Liver (tissue), 9 donors: ENCODE results near the gene RBM28. TPM values are rescaled to one million over a fixed set of nuclear protein-coding genes. Genes with fewer than 3 reads are reported as not detected.

Experiments used
- DNase-seq: peaks from one replicate; pipeline ENCODE4 v3.0.0-alpha.2; 2017; ENCODE audit warnings: low spot score
- H3K27ac ChIP-seq, 2 donors: one replicate each; pipeline ENCODE4 v1.7.0; 2013; ENCODE audit warnings: inconsistent platforms in 2 of 2, low read length in 2 of 2, control low read depth in 1 of 2, low read depth in 1 of 2, mild to moderate bottlenecking in 1 of 2
- H3K27me3 ChIP-seq, 4 donors: one replicate each; pipeline versions ENCODE4 v1.6.1 to v1.7.0; 2013; ENCODE audit warnings: low read length in 3 of 4, inconsistent platforms in 1 of 4, mild to moderate bottlenecking in 1 of 4, moderate library complexity in 1 of 4; ENCODE audit not compliant: control insufficient read depth in 4 of 4, insufficient read depth in 4 of 4
- H3K36me3 ChIP-seq, 4 donors: one replicate each; pipeline versions ENCODE4 v1.6.1 to v1.7.0; 2013; ENCODE audit warnings: low read length in 3 of 4, mild to moderate bottlenecking in 3 of 4, low read depth in 1 of 4, moderate library complexity in 1 of 4; ENCODE audit not compliant: control insufficient read depth in 4 of 4, insufficient read depth in 3 of 4
- H3K4me1 ChIP-seq, 4 donors: one replicate each; pipeline versions ENCODE4 v1.6.1 to v1.7.0; 2013; ENCODE audit warnings: low read length in 3 of 4, mild to moderate bottlenecking in 3 of 4, moderate library complexity in 1 of 4; ENCODE audit not compliant: control insufficient read depth in 4 of 4, insufficient read depth in 4 of 4
- H3K4me3 ChIP-seq, 3 donors: one replicate each; pipeline versions ENCODE4 v1.6.1 to v1.7.0; 2013; ENCODE audit warnings: low read length in 3 of 3, control low read depth in 1 of 3, low read depth in 1 of 3, mild to moderate bottlenecking in 1 of 3
- H3K9ac ChIP-seq, 2 donors: one replicate each; pipeline ENCODE4 v1.7.0; 2013; ENCODE audit warnings: low read length in 2 of 2, mild to moderate bottlenecking in 2 of 2, moderate library complexity in 2 of 2, control low read depth in 1 of 2, low read depth in 1 of 2
- H3K9me3 ChIP-seq, 4 donors: one replicate each; pipeline versions ENCODE4 v1.6.1 to v1.7.0; 2013; ENCODE audit warnings: low read length in 3 of 4; ENCODE audit not compliant: control insufficient read depth in 4 of 4
- CTCF ChIP-seq: fragments of 150-350 bp; IDR thresholded peaks from 2 replicates; pipeline ENCODE4 v1.5.1; 2017; ENCODE audit warnings: improper control_type of control experiment, low read depth, low read length; ENCODE audit not compliant: missing input control
- EGR1 ChIP-seq, 2 donors: IDR thresholded peaks; 2 replicates each; pipeline ENCODE4 v1.6.1; 2016 to 2018; ENCODE audit warnings: antibody characterized with exemption in 2 of 2, low read depth in 2 of 2
- FOXA1 ChIP-seq: IDR thresholded peaks from 2 replicates; pipeline ENCODE4 v1.6.1; 2016; ENCODE audit warnings: antibody characterized with exemption
- GABPA ChIP-seq, 2 donors: IDR thresholded peaks in 1 of 2; conservative IDR thresholded peaks in 1 of 2; 2 replicates each; pipeline ENCODE4 v1.6.1; 2016; ENCODE audit warnings: antibody characterized with exemption in 2 of 2, mild to moderate bottlenecking in 1 of 2, moderate library complexity in 1 of 2
- HNF4A ChIP-seq, 2 donors: conservative IDR thresholded peaks; 2 replicates each; pipeline ENCODE4 v1.6.1; 2016; ENCODE audit warnings: antibody characterized with exemption in 2 of 2, mild to moderate bottlenecking in 2 of 2
- JUND ChIP-seq, 2 donors: IDR thresholded peaks; 2 replicates each; pipeline ENCODE4 v1.6.1; 2016; ENCODE audit warnings: antibody characterized with exemption in 2 of 2
- MAX ChIP-seq: IDR thresholded peaks from 2 replicates; pipeline ENCODE4 v1.6.1; 2016; ENCODE audit warnings: antibody characterized with exemption
- NR2F2 ChIP-seq: IDR thresholded peaks from 2 replicates; pipeline ENCODE4 v1.6.1; 2016; ENCODE audit warnings: antibody characterized with exemption
- RAD21 ChIP-seq, 2 donors: IDR thresholded peaks; 2 replicates each; pipeline ENCODE4 v1.6.1; 2016; ENCODE audit warnings: antibody characterized with exemption in 2 of 2, mild to moderate bottlenecking in 2 of 2
- RXRA ChIP-seq, 2 donors: IDR thresholded peaks; 2 replicates each; pipeline ENCODE4 v1.6.1; 2017 to 2018; ENCODE audit warnings: antibody characterized with exemption in 2 of 2, mild to moderate bottlenecking in 1 of 2
- SP1 ChIP-seq: IDR thresholded peaks from 2 replicates; pipeline ENCODE4 v1.6.1; 2018; ENCODE audit warnings: antibody characterized with exemption, mild to moderate bottlenecking
- TAF1 ChIP-seq: conservative IDR thresholded peaks from 2 replicates; pipeline ENCODE4 v1.6.1; 2016; ENCODE audit warnings: antibody characterized with exemption, mild to moderate bottlenecking
- YY1 ChIP-seq: IDR thresholded peaks from 2 replicates; pipeline ENCODE4 v1.6.1; 2016; ENCODE audit warnings: antibody characterized with exemption, mild to moderate bottlenecking
- ZBTB33 ChIP-seq: IDR thresholded peaks from 2 replicates; pipeline ENCODE4 v1.6.1; 2016; ENCODE audit warnings: antibody characterized with exemption
- WGBS: extraction: QIAGEN DNeasy Blood & Tissue Kit; methylation state at CpG from one replicate; pipeline ENCODE4 v1.1.7; 2013; 5-methylcytosine and 5-hydroxymethylcytosine counted together
- polyA plus RNA-seq, 2 donors: library from polyadenylated mRNA; stranded (reverse) in 1 of 2; unstranded in 1 of 2; fragments of 200-250 nt in 1 of 2; fragments of >200 nt in 1 of 2; fragmentation: Nextera tagmentation in 1 of 2; extraction: Ambion mirVana in 1 of 2; gene quantifications; one replicate each; pipeline versions ENCODE4 v1.2.1 to v1.2.3, GENCODE V29; 2013 to 2015
- total RNA-seq, 2 donors: library from RNA; depleted of rRNA; stranded (reverse); fragments of >200 nt; gene quantifications; one replicate each; pipeline ENCODE4 v1.2.3, GENCODE V29; 2014
- donor health status: healthy.
- donor health status: healthy.
- donor health status: healthy.
- donor health status: healthy.
- donor health status: healthy.

RBM28 gene
- total and polyA plus RNA-seq, 4 donors: 3.6 to 16.1 (median 11.7) TPM

GRCh38 chr7:128360359-128360678 lies 16.6 kb upstream of the RBM28 start:
- no peak for DNase-seq
- Histone ChIP-seq H3K9me3 (no peaks in the 10 kb centered on the region), H3K27ac (no peak overlapping the region), H3K36me3 (no peaks in the 10 kb centered on the region), H3K9ac (no peak overlapping the region), H3K27me3 (no peaks in the 10 kb centered on the region), H3K4me1 (peaks cover 7 to 15% (median 10%) of the 10 kb centered on the region in 4 donors), H3K4me3 (peak overlapping the region in 1 of 3 donors; percentile 66)
- TF ChIP-seq YY1: no peak
- TF ChIP-seq EGR1 (IDR thresholded peaks at IDR 0.05; ENCODE audit: low read depth in 2 of 2): no peak
- TF ChIP-seq RXRA (IDR thresholded peaks at IDR 0.05): no peak
- TF ChIP-seq TAF1: no peak
- no peak for TF ChIP-seq JUND (IDR thresholded peaks at IDR 0.05)
- TF ChIP-seq RAD21 (IDR thresholded peaks at IDR 0.05): no peak
- no peak for TF ChIP-seq SP1
- 54% methylated on average over 9 of the region's 9 CpGs for WGBS

GRCh38 chr7:128359939-128360338 lies 16.2 kb upstream of the RBM28 start:
- H3K4me1 ChIP-seq: peaks cover 7 to 15% (median 10%) of the 10 kb centered on the region in 4 donors
- no peak for DNase-seq
- no peak overlapping the region for H3K27ac ChIP-seq
- no peak overlapping the region for H3K9ac ChIP-seq
- H3K4me3 ChIP-seq: no peak overlapping the region
- H3K27me3 ChIP-seq: no peaks in the 10 kb centered on the region
- H3K36me3 ChIP-seq: no peaks in the 10 kb centered on the region
- no peaks in the 10 kb centered on the region for H3K9me3 ChIP-seq
- TF ChIP-seq NR2F2 (no peak), CTCF (no peak), EGR1 (IDR thresholded peaks at IDR 0.05; ENCODE audit: low read depth in 2 of 2) (no peak), MAX (no peak), YY1 (no peak), SP1 (no peak), HNF4A (conservative IDR thresholded peaks at IDR 0.05) (no peak), RAD21 (IDR thresholded peaks at IDR 0.05) (no peak), ZBTB33 (no peak), JUND (IDR thresholded peaks at IDR 0.05) (no peak), TAF1 (no peak), GABPA (IDR thresholded peaks at IDR 0.05 in 1 of 2, conservative IDR thresholded peaks at IDR 0.05 in 1 of 2) (no peak), FOXA1 (no peak)
- 73% methylated on average over 4 of the region's 4 CpGs for WGBS

GRCh38 chr7:128359336-128359735 lies 15.6 kb upstream of the RBM28 start:
- DNase-seq: no peak
- Histone ChIP-seq H3K36me3 (no peaks in the 10 kb centered on the region), H3K9ac (no peak overlapping the region), H3K27ac (no peak overlapping the region), H3K27me3 (no peaks in the 10 kb centered on the region), H3K4me1 (peaks cover 7 to 15% (median 10%) of the 10 kb centered on the region in 4 donors), H3K9me3 (no peaks in the 10 kb centered on the region), H3K4me3 (no peak overlapping the region)
- TF ChIP-seq ZBTB33 (no peak), RAD21 (IDR thresholded peaks at IDR 0.05) (no peak), YY1 (no peak), NR2F2 (no peak)
- 88% methylated on average over 12 of the region's 12 CpGs for WGBS
